ENCODE results near the gene NPIPA8.
"Not testable (repeated sequence)": the region's sequence is repeated elsewhere in the genome, so short reads cannot be mapped to it uniquely, and the experiment has no call there.

Gene NPIPA8

GRCh38 chr16:18307241-18307640, 29.3 kb downstream of the NPIPA8 start:
- H3K4me3 ChIP-seq (ENCODE audit: low read length); H3K27me3 ChIP-seq (ENCODE audit: insufficient read depth, low read length); H3K9ac ChIP-seq (ENCODE audit: low read depth, low read length); H3K9me3 ChIP-seq (ENCODE audit: insufficient read depth, low read depth, low read length); H3K4me1 ChIP-seq (ENCODE audit: insufficient read depth, low read length); H3K27ac ChIP-seq (ENCODE audit: low read length); H3K36me3 ChIP-seq (ENCODE audit: insufficient read depth, low read depth, low read length): not testable (repeated sequence)

- not testable (repeated sequence) for H3K4me1 ChIP-seq (ENCODE audit: insufficient read depth, low read length); H3K4me3 ChIP-seq (ENCODE audit: low read length); H3K9ac ChIP-seq (ENCODE audit: low read depth, low read length); H3K36me3 ChIP-seq (ENCODE audit: insufficient read depth, low read depth, low read length); H3K27me3 ChIP-seq (ENCODE audit: insufficient read depth, low read length); H3K9me3 ChIP-seq (ENCODE audit: insufficient read depth, low read depth, low read length); H3K27ac ChIP-seq (ENCODE audit: low read length)
Observed at GRCh38 chr16:18306066-18306465, 30.5 kb downstream of the NPIPA8 start.

GRCh38 chr16:18303059-18303706, 33.4 kb downstream of the NPIPA8 start:
- not testable (repeated sequence) for H3K4me3 ChIP-seq (ENCODE audit: low read length); H3K36me3 ChIP-seq (ENCODE audit: insufficient read depth, low read depth, low read length); H3K4me1 ChIP-seq (ENCODE audit: insufficient read depth, low read length); H3K9me3 ChIP-seq (ENCODE audit: insufficient read depth, low read depth, low read length); H3K9ac ChIP-seq (ENCODE audit: low read depth, low read length); H3K27ac ChIP-seq (ENCODE audit: low read length); H3K27me3 ChIP-seq (ENCODE audit: insufficient read depth, low read length)

- not testable (repeated sequence) for H3K9ac ChIP-seq (ENCODE audit: low read depth, low read length); H3K4me3 ChIP-seq (ENCODE audit: low read length); H3K9me3 ChIP-seq (ENCODE audit: insufficient read depth, low read depth, low read length); H3K27ac ChIP-seq (ENCODE audit: low read length); H3K27me3 ChIP-seq (ENCODE audit: insufficient read depth, low read length); H3K4me1 ChIP-seq (ENCODE audit: insufficient read depth, low read length); H3K36me3 ChIP-seq (ENCODE audit: insufficient read depth, low read depth, low read length)
Observed at GRCh38 chr16:18297714-18298113, 38.8 kb downstream of the NPIPA8 start.

GRCh38 chr16:18296931-18297330, 39.6 kb downstream of the NPIPA8 start:
- H3K36me3 ChIP-seq (ENCODE audit: insufficient read depth, low read depth, low read length); H3K27me3 ChIP-seq (ENCODE audit: insufficient read depth, low read length); H3K27ac ChIP-seq (ENCODE audit: low read length); H3K9me3 ChIP-seq (ENCODE audit: insufficient read depth, low read depth, low read length); H3K9ac ChIP-seq (ENCODE audit: low read depth, low read length); H3K4me3 ChIP-seq (ENCODE audit: low read length); H3K4me1 ChIP-seq (ENCODE audit: insufficient read depth, low read length): not testable (repeated sequence)

GRCh38 chr16:18294371-18294770, 42.2 kb downstream of the NPIPA8 start:
- H3K27ac ChIP-seq (ENCODE audit: low read length); H3K27me3 ChIP-seq (ENCODE audit: insufficient read depth, low read length); H3K9ac ChIP-seq (ENCODE audit: low read depth, low read length); H3K4me1 ChIP-seq (ENCODE audit: insufficient read depth, low read length); H3K9me3 ChIP-seq (ENCODE audit: insufficient read depth, low read depth, low read length); H3K36me3 ChIP-seq (ENCODE audit: insufficient read depth, low read depth, low read length); H3K4me3 ChIP-seq (ENCODE audit: low read length): not testable (repeated sequence)

- not testable (repeated sequence) for H3K27ac ChIP-seq (ENCODE audit: low read length); H3K9me3 ChIP-seq (ENCODE audit: insufficient read depth, low read depth, low read length); H3K36me3 ChIP-seq (ENCODE audit: insufficient read depth, low read depth, low read length); H3K27me3 ChIP-seq (ENCODE audit: insufficient read depth, low read length); H3K4me3 ChIP-seq (ENCODE audit: low read length); H3K4me1 ChIP-seq (ENCODE audit: insufficient read depth, low read length); H3K9ac ChIP-seq (ENCODE audit: low read depth, low read length)
Observed at GRCh38 chr16:18293337-18293956, 43.1 kb downstream of the NPIPA8 start.

- not testable (repeated sequence) for H3K4me3 ChIP-seq (ENCODE audit: low read length); H3K27me3 ChIP-seq (ENCODE audit: insufficient read depth, low read length); H3K4me1 ChIP-seq (ENCODE audit: insufficient read depth, low read length)
Observed at GRCh38 chr16:18290959-18291358, 45.6 kb downstream of the NPIPA8 start.

GRCh38 chr16:18286342-18286741, 50.2 kb downstream of the NPIPA8 start:
- not testable (repeated sequence) for H3K4me1 ChIP-seq (ENCODE audit: insufficient read depth, low read length); H3K27me3 ChIP-seq (ENCODE audit: insufficient read depth, low read length)

More at GRCh38 chr16:18290959-18291358, 45.6 kb downstream of the NPIPA8 start:
- H3K9me3 ChIP-seq (ENCODE audit: insufficient read depth, low read depth, low read length); H3K36me3 ChIP-seq (ENCODE audit: insufficient read depth, low read depth, low read length); H3K27ac ChIP-seq (ENCODE audit: low read length); H3K9ac ChIP-seq (ENCODE audit: low read depth, low read length): not testable (repeated sequence)

GRCh38 chr16:18280319-18280718, 56.2 kb downstream of the NPIPA8 start:
- H3K9ac ChIP-seq (ENCODE audit: low read depth, low read length); H3K36me3 ChIP-seq (ENCODE audit: insufficient read depth, low read depth, low read length); H3K4me1 ChIP-seq (ENCODE audit: insufficient read depth, low read length); H3K9me3 ChIP-seq (ENCODE audit: insufficient read depth, low read depth, low read length); H3K27ac ChIP-seq (ENCODE audit: low read length); H3K27me3 ChIP-seq (ENCODE audit: insufficient read depth, low read length); H3K4me3 ChIP-seq (ENCODE audit: low read length): not testable (repeated sequence)

More at GRCh38 chr16:18286342-18286741, 50.2 kb downstream of the NPIPA8 start:
- H3K27ac ChIP-seq (ENCODE audit: low read length); H3K36me3 ChIP-seq (ENCODE audit: insufficient read depth, low read depth, low read length); H3K9ac ChIP-seq (ENCODE audit: low read depth, low read length); H3K9me3 ChIP-seq (ENCODE audit: insufficient read depth, low read depth, low read length); H3K4me3 ChIP-seq (ENCODE audit: low read length): not testable (repeated sequence)

GRCh38 chr16:18276756-18277155, 59.8 kb downstream of the NPIPA8 start:
- H3K9me3 ChIP-seq (ENCODE audit: insufficient read depth, low read depth, low read length); H3K27ac ChIP-seq (ENCODE audit: low read length); H3K4me3 ChIP-seq (ENCODE audit: low read length); H3K36me3 ChIP-seq (ENCODE audit: insufficient read depth, low read depth, low read length); H3K4me1 ChIP-seq (ENCODE audit: insufficient read depth, low read length); H3K27me3 ChIP-seq (ENCODE audit: insufficient read depth, low read length); H3K9ac ChIP-seq (ENCODE audit: low read depth, low read length): not testable (repeated sequence)

- not testable (repeated sequence) for H3K36me3 ChIP-seq (ENCODE audit: insufficient read depth, low read depth, low read length); H3K27ac ChIP-seq (ENCODE audit: low read length); H3K9me3 ChIP-seq (ENCODE audit: insufficient read depth, low read depth, low read length); H3K9ac ChIP-seq (ENCODE audit: low read depth, low read length); H3K4me1 ChIP-seq (ENCODE audit: insufficient read depth, low read length); H3K4me3 ChIP-seq (ENCODE audit: low read length); H3K27me3 ChIP-seq (ENCODE audit: insufficient read depth, low read length)
Observed at GRCh38 chr16:18270171-18270570, 66.4 kb downstream of the NPIPA8 start.
